Fibroblast of lung (primary cell): ENCODE measurements around the gene DLGAP1.

Source experiments
- CTCF ChIP-seq, 2 donors: IDR thresholded peaks in 1 of 2; conservative IDR thresholded peaks in 1 of 2; 1 replicate in 1 of 2; 2 replicates in 1 of 2; pipeline ENCODE4 v1.5.1; 2011 to 2012; ENCODE audit warnings: low read length in 2 of 2, control low read depth in 1 of 2, inconsistent platforms in 1 of 2, low read depth in 1 of 2, mild to moderate bottlenecking in 1 of 2
- EZH2 ChIP-seq: IDR thresholded peaks from 2 replicates; pipeline ENCODE4 v1.5.1; 2012; ENCODE audit warnings: low read length, control low read depth, mild to moderate bottlenecking; ENCODE audit errors: missing control alignments

- TF ChIP-seq CTCF (conservative IDR thresholded peaks at IDR 0.05 in 1 of 2, IDR thresholded peaks at IDR 0.05 in 1 of 2; ENCODE audit: low read depth in 1 of 2, low read length in 2 of 2) (peak; percentile 73 to 82), EZH2 (no peak)
These were observed 869.2 kb downstream of the DLGAP1 start for GRCh38 chr18:3585656-3586509.
